ENCODE results near the gene HDAC11. TPM values are rescaled to one million over a fixed set of nuclear protein-coding genes. Genes with fewer than 3 reads are reported as not detected.
A peak's percentile ranks its signal among the peaks of the same experiment; 100 is the strongest.

Gene HDAC11
- total and polyA plus RNA-seq, 7 donors, result 9.2 to 29.6 (median 22.3) TPM

DNA sequence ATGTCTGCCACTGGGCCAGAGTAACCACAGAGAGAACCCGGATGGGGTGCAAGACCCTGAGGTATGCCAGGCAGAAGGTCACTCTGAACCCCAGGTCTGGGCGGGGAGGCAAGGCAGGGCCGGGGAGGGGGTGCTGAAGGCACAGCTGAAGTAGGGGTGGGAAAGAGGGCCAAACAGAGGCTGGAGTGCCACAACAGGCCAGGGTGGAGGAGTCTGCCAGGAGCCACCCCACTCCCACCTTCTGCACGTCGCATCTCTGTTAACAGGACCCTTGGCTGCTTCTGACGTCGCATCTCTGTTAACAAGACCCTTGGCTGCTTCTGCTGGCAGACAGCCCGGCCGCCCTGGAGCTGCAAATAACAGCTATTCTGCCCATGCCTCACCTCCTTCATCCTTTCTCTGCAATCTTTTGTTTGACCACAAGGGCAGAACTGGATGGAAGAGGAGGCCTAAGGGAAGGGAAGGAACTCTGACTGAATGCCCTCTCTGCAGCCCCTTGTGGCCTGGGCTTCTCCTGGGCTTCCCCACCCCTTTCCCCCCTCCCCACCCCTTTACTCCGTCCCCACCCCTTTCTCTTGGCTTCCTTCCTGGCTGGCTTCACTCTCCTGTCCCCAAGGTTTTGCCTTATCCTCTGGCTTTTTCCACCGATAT, 48.2 kb downstream of the HDAC11 start:
- ATAC-seq, result peak in 2 of 4 donors; percentile 29 to 45
- H3K27me3 ChIP-seq (ENCODE audit: insufficient read depth in 3 of 3, low read length in 2 of 3), result no peaks in the 10 kb centered on the region
- intact Hi-C loops (cut with DNase I), result no loop called here
- peak in 1 of 2 donors; percentile 76 for DNase-seq
- no peak overlapping the region for H3K4me3 ChIP-seq
- TF ChIP-seq CTCF (IDR thresholded peaks at IDR 0.05), result no peak
- no peaks in the 10 kb centered on the region for H3K4me1 ChIP-seq
- no peaks in the 10 kb centered on the region for H3K9me3 ChIP-seq
- no peak overlapping the region for H3K27ac ChIP-seq
- no peaks in the 10 kb centered on the region for H3K36me3 ChIP-seq (ENCODE audit: insufficient read depth in 1 of 2, low read depth in 1 of 2)
- WGBS, 3 donors, result 63 to 71% (median 65%) methylated on average over 10 to 11 of the region's 11 CpGs

- H3K36me3 ChIP-seq (ENCODE audit: insufficient read depth in 1 of 2, low read depth in 1 of 2), result no peaks in the 10 kb centered on the region
- no peaks in the 10 kb centered on the region for H3K27me3 ChIP-seq (ENCODE audit: insufficient read depth in 3 of 3, low read length in 2 of 3)
- intact Hi-C loops (cut with DNase I), result no loop called here
- H3K27ac ChIP-seq, result no peak overlapping the region
- DNase-seq, result peak in 1 of 2 donors; percentile 3
- no peaks in the 10 kb centered on the region for H3K4me1 ChIP-seq
- H3K4me3 ChIP-seq, result no peak overlapping the region
- no peak for ATAC-seq
- no peak for TF ChIP-seq CTCF (IDR thresholded peaks at IDR 0.05)
- H3K9me3 ChIP-seq, result no peaks in the 10 kb centered on the region
- WGBS, 3 donors, result 74 to 88% (median 83%) methylated on average over 5 of the region's 5 CpGs
Observed at GRCh38 chr3:13529196-13530112, 49.3 kb downstream of the HDAC11 start.

DNA sequence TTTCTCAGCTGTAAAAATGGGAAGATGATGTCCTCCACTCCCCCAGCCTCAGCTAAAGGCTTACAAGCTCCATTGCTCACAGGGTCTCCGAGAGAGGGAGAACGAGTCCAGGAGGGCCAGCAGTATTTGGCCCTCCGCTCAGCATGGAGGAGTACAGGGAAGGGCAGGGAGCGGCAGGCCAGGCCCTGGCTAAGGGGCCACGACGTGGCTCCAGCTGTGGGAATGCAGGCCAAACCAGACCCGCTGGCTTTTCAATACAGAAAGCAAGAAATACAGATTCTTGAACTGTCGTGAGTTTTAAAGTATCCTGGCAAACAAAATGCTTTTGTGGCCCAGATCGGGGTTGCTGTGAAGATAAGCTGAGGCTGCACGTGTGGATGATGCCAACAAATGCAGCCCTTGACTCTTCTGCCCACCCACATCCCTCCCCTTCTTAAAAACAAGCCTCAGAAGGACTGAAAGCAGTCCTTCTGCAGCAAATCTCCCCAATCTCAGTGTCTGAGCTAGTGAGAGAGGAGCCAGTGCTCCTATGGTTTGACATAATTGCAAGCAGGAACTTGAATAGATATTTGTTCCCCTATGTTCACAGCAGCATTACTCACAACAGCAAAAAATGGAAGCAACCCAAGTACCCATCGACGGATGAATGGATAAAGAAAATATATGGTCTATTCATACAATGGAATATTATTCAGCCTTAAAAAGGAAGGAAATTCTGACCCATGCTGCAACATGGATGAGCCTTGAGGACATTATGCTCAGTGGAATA, 50.3 kb downstream of the HDAC11 start:
- no peak overlapping the region for H3K27ac ChIP-seq
- H3K27me3 ChIP-seq (ENCODE audit: insufficient read depth in 3 of 3, low read length in 2 of 3), result peaks cover 0 to 3% (median 0%) of the 10 kb centered on the region in 3 donors
- intact Hi-C loops (cut with DNase I), result no loop called here
- no peaks in the 10 kb centered on the region for H3K36me3 ChIP-seq (ENCODE audit: insufficient read depth in 1 of 2, low read depth in 1 of 2)
- 69 to 85% (median 77%) methylated on average over 12 of the region's 12 CpGs for WGBS, 3 donors
- no peaks in the 10 kb centered on the region for H3K9me3 ChIP-seq
- ATAC-seq, result no peak
- H3K4me3 ChIP-seq, result no peak overlapping the region
- no peak for TF ChIP-seq CTCF (IDR thresholded peaks at IDR 0.05)
- DNase-seq, result peak in 1 of 2 donors; percentile 26
- no peaks in the 10 kb centered on the region for H3K4me1 ChIP-seq

DNA sequence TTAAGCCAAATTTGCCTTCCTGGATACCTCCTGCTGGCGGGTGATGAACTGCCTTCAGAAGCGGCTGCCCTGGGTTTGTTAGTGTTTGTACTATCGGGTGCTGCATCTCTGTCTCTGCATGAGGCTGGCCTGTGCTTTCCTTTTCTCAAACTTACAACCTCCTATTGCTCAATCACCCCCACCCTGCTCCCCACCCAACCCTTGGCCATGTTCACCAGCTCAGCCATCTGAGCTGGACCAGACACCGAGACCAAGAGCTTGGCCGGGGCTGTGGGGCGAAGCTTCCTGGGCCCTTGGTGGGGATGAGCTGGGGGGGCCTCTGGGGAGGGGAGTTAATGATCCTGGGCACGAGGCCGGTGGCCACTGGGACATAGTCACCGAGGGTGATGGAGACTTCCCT, 52.0 kb downstream of the HDAC11 start:
- no peaks in the 10 kb centered on the region for H3K36me3 ChIP-seq (ENCODE audit: insufficient read depth in 1 of 2, low read depth in 1 of 2)
- 63 to 77% (median 69%) methylated on average over 9 of the region's 9 CpGs for WGBS, 3 donors
- peaks cover 0 to 13% (median 4%) of the 10 kb centered on the region in 3 donors for H3K27me3 ChIP-seq (ENCODE audit: insufficient read depth in 3 of 3, low read length in 2 of 3)
- DNase-seq, result peak; percentile 56 to 78
- intact Hi-C loops (cut with DNase I), result no loop called here
- H3K9me3 ChIP-seq, result no peaks in the 10 kb centered on the region
- no peak for TF ChIP-seq CTCF (IDR thresholded peaks at IDR 0.05)
- H3K4me3 ChIP-seq, result no peak overlapping the region
- H3K4me1 ChIP-seq, result no peaks in the 10 kb centered on the region
- H3K27ac ChIP-seq, result no peak overlapping the region
- peak; percentile 22 to 68 (median 36) for ATAC-seq

Measured in psoas muscle (tissue), 8 donors.